A673 (cell line): ENCODE measurements around the gene EXOC2.

Experiments used
- CTCF ChIP-seq: fragments of 300-800, 200-600 bp; sonication (generic); conservative IDR thresholded peaks from 2 replicates; pipeline ENCODE4 v1.5.1; 2017; ENCODE audit warnings: low read depth, mild to moderate bottlenecking, antibody characterized with exemption, low read length, moderate library complexity, mixed read lengths
- EZH2 ChIP-seq: fragments of 200-600 bp; sonication (generic); IDR thresholded peaks from 2 replicates; pipeline ENCODE4 v1.6.1; 2017; ENCODE audit warnings: borderline replicate concordance, low read depth, mild to moderate bottlenecking, mixed read lengths, antibody characterized with exemption, low read length; ENCODE audit not compliant: poor library complexity, severe bottlenecking

- TF ChIP-seq CTCF (no peak), EZH2 (no peak)
These were observed 179.9 kb downstream of the EXOC2 start for GRCh38 chr6:513058-513457.
